HG03108 (cell line): Measurements from ENCODE around the gene HBP1.
A peak's percentile ranks its signal among the peaks of the same experiment; 100 is the strongest.
"Not testable (repeated sequence)": the region's sequence is repeated elsewhere in the genome, so short reads cannot be mapped to it uniquely, and the experiment has no call there.

ENCODE experiments used
- ATAC-seq: cut with Tn5 transposase; IDR thresholded peaks from one replicate; pipeline ENCODE4 v1.9.1; 2021; ENCODE audit warnings: moderate library complexity; ENCODE audit not compliant: unreplicated experiment

HBP1 gene

DNA sequence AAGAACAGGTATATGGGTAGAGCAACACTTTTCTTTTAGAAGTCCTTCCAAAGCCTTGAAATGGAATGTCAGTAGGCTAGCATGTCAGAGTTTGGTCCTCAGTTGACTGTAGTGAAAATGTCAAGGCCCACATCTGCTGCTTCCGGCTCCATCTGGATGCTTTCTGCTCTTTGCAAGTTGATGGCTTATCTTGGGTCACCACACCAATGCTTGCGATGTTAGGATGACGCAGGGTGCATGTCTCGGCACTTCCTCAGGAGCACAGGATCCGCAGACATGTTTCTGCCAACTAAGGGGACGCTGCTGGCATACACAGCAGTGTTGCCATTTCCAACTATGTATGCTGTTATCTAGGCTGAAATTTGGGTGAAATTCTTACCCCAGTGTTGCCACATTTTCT lies 14.0 kb upstream of the HBP1 start:
- ATAC-seq = no peak

- not testable (repeated sequence) for ATAC-seq
Measured at GRCh38 chr7:107155726-107156125, 13.1 kb upstream of the HBP1 start.

GRCh38 chr7:107157091-107157490 lies 11.7 kb upstream of the HBP1 start:
- ATAC-seq = no peak

DNA sequence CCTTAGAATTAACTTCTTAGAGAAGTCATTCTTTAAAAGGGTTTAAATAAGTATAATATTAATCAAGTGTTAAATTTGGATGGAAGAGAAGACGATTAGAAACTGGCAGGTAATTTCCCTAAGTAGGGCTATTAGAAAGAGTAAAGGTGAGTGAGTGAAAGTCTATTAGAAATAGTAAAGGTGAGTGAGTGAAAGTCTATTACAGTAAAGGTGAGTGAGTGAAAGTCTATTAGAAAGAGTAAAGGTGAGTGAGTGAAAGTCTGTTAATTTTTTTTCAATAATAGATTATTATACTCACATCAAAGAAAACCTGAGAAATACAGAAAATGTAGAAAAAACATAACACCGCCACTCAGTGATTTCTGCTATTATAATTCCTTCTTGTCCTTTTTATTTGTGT lies 10.8 kb upstream of the HBP1 start:
- ATAC-seq = no peak

DNA sequence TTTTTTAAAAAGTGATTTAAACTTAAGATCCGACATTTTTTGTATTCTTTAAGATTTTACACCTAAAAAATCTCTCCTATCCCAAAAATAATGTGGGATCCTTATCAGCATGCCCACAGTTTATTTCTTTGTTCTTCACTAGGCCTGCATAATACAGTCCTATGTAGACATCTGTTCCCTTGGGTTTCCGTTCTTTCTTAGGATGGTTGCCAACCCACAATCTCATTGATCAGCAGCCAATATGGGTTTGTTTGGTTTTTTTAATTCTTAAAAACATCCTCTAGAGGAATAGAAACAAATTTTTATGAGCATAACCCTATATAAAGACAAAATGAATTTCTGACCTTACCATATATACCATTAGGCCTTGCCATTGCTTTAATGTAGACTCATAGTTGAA lies 8.4 kb upstream of the HBP1 start:
- no peak for ATAC-seq

- ATAC-seq = no peak
Measured at GRCh38 chr7:107161415-107161814, 7.4 kb upstream of the HBP1 start.

- no peak for ATAC-seq
Measured at GRCh38 chr7:107162475-107162874, 6.3 kb upstream of the HBP1 start.

GRCh38 chr7:107164092-107164491 lies 4.7 kb upstream of the HBP1 start:
- ATAC-seq = no peak

- ATAC-seq = no peak
Measured at GRCh38 chr7:107165341-107165740, 3.5 kb upstream of the HBP1 start.

DNA sequence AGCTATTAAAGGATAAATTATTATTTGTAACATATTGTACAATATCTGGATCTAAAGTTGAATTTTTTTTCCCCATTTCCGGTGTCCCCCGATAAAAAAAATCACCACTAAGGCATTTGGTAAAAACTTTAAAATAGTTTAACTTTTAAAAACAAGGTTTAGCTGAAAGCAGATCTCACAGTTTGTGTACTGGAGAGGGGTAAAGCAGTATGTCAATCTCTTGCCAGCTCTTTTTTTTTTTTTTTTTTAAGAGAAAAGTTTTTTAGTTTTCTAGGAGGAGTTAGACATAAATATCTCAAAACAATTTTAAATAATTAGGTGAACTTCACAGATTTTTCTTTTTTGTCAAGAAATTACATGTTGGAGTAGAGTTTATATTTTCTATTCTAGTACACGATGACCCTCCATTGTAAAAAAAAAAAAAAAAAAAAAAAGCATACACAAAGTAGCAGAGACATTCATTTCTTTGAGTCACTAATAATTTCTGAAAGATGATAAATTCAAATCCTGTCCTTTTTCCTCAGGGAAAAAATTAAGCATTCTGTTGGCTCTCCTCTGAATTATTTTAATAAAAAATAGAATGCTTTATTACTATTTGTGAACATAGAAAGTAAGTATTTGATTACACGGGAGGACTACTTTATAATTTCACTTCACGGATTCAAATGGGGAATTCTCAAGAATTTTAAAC lies 1.9 kb upstream of the HBP1 start:
- ATAC-seq = no peak

GRCh38 chr7:107167483-107168232 lies 1.1 kb upstream of the HBP1 start:
- no peak for ATAC-seq

GRCh38 chr7:107169120-107170050 lies 582 bp downstream of the HBP1 start:
- peak; percentile 27 for ATAC-seq

GRCh38 chr7:107170051-107170915 lies 1.5 kb downstream of the HBP1 start:
- ATAC-seq = no peak

DNA sequence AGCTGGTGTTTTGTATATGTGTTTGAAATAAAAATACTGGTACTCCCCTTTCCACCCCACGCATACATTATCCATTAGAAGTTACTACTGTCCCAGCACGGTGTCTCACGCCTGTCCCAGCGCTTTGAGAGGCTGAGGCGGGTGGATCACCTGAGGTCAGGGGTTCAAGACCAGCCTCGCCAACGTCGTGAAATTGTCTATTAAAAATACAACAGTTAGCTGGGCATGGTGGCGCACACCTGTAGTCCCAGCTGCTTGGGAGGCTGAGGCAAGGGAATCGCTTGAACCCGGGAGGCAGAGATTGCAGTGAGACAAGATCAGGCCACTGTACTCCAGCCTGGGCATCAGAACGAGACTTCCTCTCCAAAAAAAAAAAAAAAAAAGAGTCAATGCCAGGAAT lies 2.7 kb downstream of the HBP1 start:
- no peak for ATAC-seq

- ATAC-seq = no peak
Measured at GRCh38 chr7:107172276-107173032, 3.7 kb downstream of the HBP1 start.

GRCh38 chr7:107173191-107173590 lies 4.4 kb downstream of the HBP1 start:
- ATAC-seq = no peak

- ATAC-seq = peak; percentile 46
Measured at GRCh38 chr7:107173691-107174406, 5.0 kb downstream of the HBP1 start.

- ATAC-seq = no peak
Measured at GRCh38 chr7:107179326-107180164, 10.7 kb downstream of the HBP1 start.
